Uterus (tissue), 2 donors: ENCODE results near the gene TANC1.

Experiments used
- CTCF ChIP-seq, 4 experiments: fragments of 200-600 bp in 2 of 4; fragments of 450-650 bp in 2 of 4; sonication (generic) in 2 of 4; IDR thresholded peaks; one replicate each; pipeline ENCODE4 v1.5.1; 2016 to 2019; ENCODE audit warnings: antibody characterized with exemption in 4 of 4, mild to moderate bottlenecking in 2 of 4, moderate library complexity in 1 of 4
- POLR2A ChIP-seq, 2 donors: fragments of 450-650 bp; IDR thresholded peaks; one replicate each; pipeline ENCODE4 v1.6.1; 2016; ENCODE audit warnings: antibody characterized with exemption in 2 of 2, mild to moderate bottlenecking in 1 of 2, moderate library complexity in 1 of 2

GRCh38 chr2:159080641-159081040 lies 112.2 kb downstream of the TANC1 start:
- TF ChIP-seq CTCF (IDR thresholded peaks at IDR 0.05) (no peak), POLR2A (IDR thresholded peaks at IDR 0.05) (no peak)
